GM23338 (cell line): ENCODE results near the gene DIAPH3. TPM values are rescaled to one million over a fixed set of nuclear protein-coding genes. Genes with fewer than 3 reads are reported as not detected.

Experiments used
- ATAC-seq: fragments of 200-7000 bp; cut with Tn5 transposase; 3 replicates; pipeline ENCODE4 v1.9.1; 2020
- DNase-seq: peaks from one replicate; pipeline ENCODE4 v3.0.0-alpha.2; 2015; ENCODE audit warnings: low spot score
- H2AFZ ChIP-seq: fragments of 200-600 bp; sonication (generic); 2 replicates; pipeline ENCODE4 v1.8.0; 2016; ENCODE audit warnings: antibody characterized with exemption, mild to moderate bottlenecking, moderate library complexity
- H3F3A ChIP-seq: fragments of 200-600 bp; sonication (generic); replicated peaks from 2 replicates; pipeline ENCODE4 v1.8.0; 2017; ENCODE audit warnings: antibody characterized with exemption, mixed run types, low read depth
- H3K27ac ChIP-seq: fragments of 200-600 bp; sonication (generic); 2 replicates; pipeline ENCODE4 v1.6.1; 2016; ENCODE audit warnings: low read depth
- H3K27me3 ChIP-seq: fragments of 200-600 bp; sonication (generic); 2 replicates; pipeline ENCODE4 v1.8.0; 2016; ENCODE audit warnings: mild to moderate bottlenecking, mixed run types, moderate library complexity; ENCODE audit not compliant: insufficient read depth
- H3K36me3 ChIP-seq: fragments of 200-600 bp; sonication (generic); 2 replicates; pipeline ENCODE4 v1.8.0; 2016; ENCODE audit warnings: mild to moderate bottlenecking; ENCODE audit not compliant: insufficient read depth
- H3K4me1 ChIP-seq: fragments of 200-600 bp; sonication (generic); 2 replicates; pipeline ENCODE4 v1.8.0; 2016; ENCODE audit warnings: mild to moderate bottlenecking, moderate library complexity; ENCODE audit not compliant: insufficient read depth
- H3K4me2 ChIP-seq: fragments of 200-600 bp; sonication (generic); 2 replicates; pipeline ENCODE4 v1.7.1; 2017; ENCODE audit warnings: mixed run types
- H3K4me3 ChIP-seq: fragments of 200-600 bp; sonication (generic); 2 replicates; pipeline ENCODE4 v1.6.1; 2016; ENCODE audit warnings: mixed run types
- H3K79me2 ChIP-seq: fragments of 200-600 bp; sonication (generic); replicated peaks from 2 replicates; pipeline ENCODE4 v1.8.0; 2017; ENCODE audit warnings: mild to moderate bottlenecking; ENCODE audit not compliant: insufficient read depth
- H3K9me2 ChIP-seq: fragments of 200-600 bp; sonication (generic); 2 replicates; pipeline ENCODE4 v1.8.0; 2017; ENCODE audit not compliant: insufficient read depth
- H4K20me1 ChIP-seq: fragments of 200-600 bp; sonication (generic); replicated peaks from 2 replicates; pipeline ENCODE4 v1.8.0; 2017; ENCODE audit warnings: mild to moderate bottlenecking; ENCODE audit not compliant: insufficient read depth
- H3K27ac Mint-ChIP-seq: 2 replicates; pipeline ENCODE4 v1.8.0; 2020; ENCODE audit warnings: inconsistent platforms, mild to moderate bottlenecking, moderate library complexity, mixed read lengths
- H3K27me3 Mint-ChIP-seq: 3 replicates; pipeline ENCODE4 v1.8.0; 2022; ENCODE audit warnings: low read depth, mild to moderate bottlenecking, moderate library complexity, mixed read lengths, inconsistent platforms; ENCODE audit not compliant: insufficient read depth, poor library complexity
- H3K36me3 Mint-ChIP-seq: 3 replicates; pipeline ENCODE4 v1.8.0; 2021; ENCODE audit warnings: low read depth, mild to moderate bottlenecking, inconsistent platforms, moderate library complexity, mixed read lengths
- H3K4me1 Mint-ChIP-seq: 3 replicates; pipeline ENCODE4 v1.8.0; 2020; ENCODE audit warnings: mild to moderate bottlenecking, inconsistent platforms, mixed read lengths
- H3K4me3 Mint-ChIP-seq: 3 replicates; pipeline ENCODE4 v1.8.0; 2021; ENCODE audit warnings: moderate library complexity, mild to moderate bottlenecking, inconsistent platforms, mixed read lengths
- H3K9me3 Mint-ChIP-seq: 3 replicates; pipeline ENCODE4 v1.8.0; 2020; ENCODE audit warnings: moderate library complexity, mild to moderate bottlenecking, inconsistent platforms, mixed read lengths
- CREB1 ChIP-seq: fragments of 250-450 bp; sonication (Bioruptor Pico); IDR thresholded peaks from 2 replicates; pipeline ENCODE4 v1.5.0; 2020; ENCODE audit warnings: low read depth, mild to moderate bottlenecking, moderate library complexity
- CTCF ChIP-seq, 2 experiments: fragments of 200-600 bp in 1 of 2; sonication (generic) in 1 of 2; conservative IDR thresholded peaks; 2 replicates each; pipeline versions ENCODE4 v1.5.1 to v1.6.1; 2016 to 2017; ENCODE audit warnings: antibody characterized with exemption in 2 of 2, low read depth in 2 of 2, mild to moderate bottlenecking in 2 of 2, moderate library complexity in 1 of 2
- EZH2 ChIP-seq: fragments of 200-600 bp; sonication (generic); IDR thresholded peaks from one replicate; pipeline ENCODE4 v1.8.0; 2017; ENCODE audit warnings: antibody characterized with exemption, mild to moderate bottlenecking, low read depth; ENCODE audit not compliant: unreplicated experiment
- EZH2phosphoT487 ChIP-seq: fragments of 200-600 bp; sonication (generic); IDR thresholded peaks from one replicate; pipeline ENCODE4 v1.8.1; 2018; ENCODE audit warnings: antibody characterized with exemption; ENCODE audit not compliant: unreplicated experiment
- JUNB ChIP-seq: IDR thresholded peaks from one replicate; pipeline ENCODE4 v1.6.1; 2016; ENCODE audit warnings: antibody characterized with exemption; ENCODE audit not compliant: unreplicated experiment
- NANOG ChIP-seq: IDR thresholded peaks from 2 replicates; pipeline ENCODE4 v1.6.1; 2016; ENCODE audit warnings: antibody characterized with exemption, borderline replicate concordance
- POLR2AphosphoS5 ChIP-seq: IDR thresholded peaks from 2 replicates; pipeline ENCODE4 v1.6.1; 2016; ENCODE audit warnings: antibody characterized with exemption, low read depth
- REST ChIP-seq: IDR thresholded peaks from one replicate; pipeline ENCODE4 v1.6.1; 2018; ENCODE audit warnings: antibody characterized with exemption; ENCODE audit not compliant: unreplicated experiment
- STAT1 ChIP-seq: IDR thresholded peaks from one replicate; pipeline ENCODE4 v1.6.1; 2016; ENCODE audit warnings: antibody characterized with exemption; ENCODE audit not compliant: unreplicated experiment
- ZNF114 ChIP-seq: fragments of 250-450 bp; sonication (Bioruptor Pico); IDR thresholded peaks from 2 replicates; pipeline ENCODE4 v1.5.0; 2020; ENCODE audit warnings: mild to moderate bottlenecking, moderate library complexity
- ZNF331 ChIP-seq: fragments of 250-450 bp; sonication (Bioruptor Pico); IDR thresholded peaks from 2 replicates; pipeline ENCODE4 v1.5.0; 2020; ENCODE audit warnings: low read depth, mild to moderate bottlenecking, moderate library complexity
- polyA plus RNA-seq: library from polyadenylated mRNA; unstranded; fragments of >200 nt; fragmentation: Nextera tagmentation; extraction: Ambion mirVana; gene quantifications from 2 replicates; pipeline ENCODE4 v1.2.1, GENCODE V29; 2016
- total RNA-seq: library from RNA; depleted of rRNA; stranded (reverse); fragments of >200 nt; shearing (Covaris generic); gene quantifications from 2 replicates; pipeline ENCODE4 v1.2.3, GENCODE V29; 2014
- TF ChIP-seq, protein P1 (sequence below): IDR thresholded peaks from 2 replicates; pipeline ENCODE4 v1.6.1; 2016; ENCODE audit warnings: antibody characterized with exemption
- TF ChIP-seq, protein P2 (sequence below): fragments of 250-450 bp; sonication (Bioruptor Pico); IDR thresholded peaks from 2 replicates; pipeline ENCODE4 v1.5.0; 2020; ENCODE audit warnings: mild to moderate bottlenecking, moderate library complexity

The DIAPH3 gene
- total and polyA plus RNA-seq, 2 experiments from 2014 or later = 23.4 to 30.2 TPM

- no peak overlapping the region for H3K4me3 ChIP-seq
- peak; percentile 30; the same call in 1 of the 3 replicates for ATAC-seq
- H3K79me2 ChIP-seq = no peaks in the 10 kb centered on the region
- Mint-ChIP-seq H3K27ac (no peak overlapping the region), H3K36me3 (peaks cover 3% of the 10 kb centered on the region), H3K9me3 (no peaks in the 10 kb centered on the region), H3K4me3 (no peak overlapping the region), H3K4me1 (no peaks in the 10 kb centered on the region), H3K27me3 (no peaks in the 10 kb centered on the region)
- H3K27me3 ChIP-seq = no peaks in the 10 kb centered on the region
- DNase-seq = no peak
- H3K4me1 ChIP-seq = peaks cover 4% of the 10 kb centered on the region; the same call in 1 of the 2 replicates
- H3K4me2 ChIP-seq = no peak overlapping the region
- no peak overlapping the region for H3K27ac ChIP-seq
- H3F3A ChIP-seq = no peaks in the 10 kb centered on the region
- no peaks in the 10 kb centered on the region for H3K9me2 ChIP-seq
- no peaks in the 10 kb centered on the region for H4K20me1 ChIP-seq
- H3K36me3 ChIP-seq = no peaks in the 10 kb centered on the region
- TF ChIP-seq, protein P1, sequence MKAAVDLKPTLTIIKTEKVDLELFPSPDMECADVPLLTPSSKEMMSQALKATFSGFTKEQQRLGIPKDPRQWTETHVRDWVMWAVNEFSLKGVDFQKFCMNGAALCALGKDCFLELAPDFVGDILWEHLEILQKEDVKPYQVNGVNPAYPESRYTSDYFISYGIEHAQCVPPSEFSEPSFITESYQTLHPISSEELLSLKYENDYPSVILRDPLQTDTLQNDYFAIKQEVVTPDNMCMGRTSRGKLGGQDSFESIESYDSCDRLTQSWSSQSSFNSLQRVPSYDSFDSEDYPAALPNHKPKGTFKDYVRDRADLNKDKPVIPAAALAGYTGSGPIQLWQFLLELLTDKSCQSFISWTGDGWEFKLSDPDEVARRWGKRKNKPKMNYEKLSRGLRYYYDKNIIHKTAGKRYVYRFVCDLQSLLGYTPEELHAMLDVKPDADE = no peak
- TF ChIP-seq ZNF331 (no peak), REST (no peak), JUNB (no peak), POLR2AphosphoS5 (no peak), CREB1 (CRISPR knock-in tag) (no peak), CTCF (conservative IDR thresholded peaks at IDR 0.05; ENCODE audit: low read depth in 2 of 2) (no peak), ZNF114 (CRISPR knock-in tag) (no peak), NANOG (no peak), EZH2 (no peak), STAT1 (no peak), EZH2phosphoT487 (no peak)
- TF ChIP-seq, protein P2, sequence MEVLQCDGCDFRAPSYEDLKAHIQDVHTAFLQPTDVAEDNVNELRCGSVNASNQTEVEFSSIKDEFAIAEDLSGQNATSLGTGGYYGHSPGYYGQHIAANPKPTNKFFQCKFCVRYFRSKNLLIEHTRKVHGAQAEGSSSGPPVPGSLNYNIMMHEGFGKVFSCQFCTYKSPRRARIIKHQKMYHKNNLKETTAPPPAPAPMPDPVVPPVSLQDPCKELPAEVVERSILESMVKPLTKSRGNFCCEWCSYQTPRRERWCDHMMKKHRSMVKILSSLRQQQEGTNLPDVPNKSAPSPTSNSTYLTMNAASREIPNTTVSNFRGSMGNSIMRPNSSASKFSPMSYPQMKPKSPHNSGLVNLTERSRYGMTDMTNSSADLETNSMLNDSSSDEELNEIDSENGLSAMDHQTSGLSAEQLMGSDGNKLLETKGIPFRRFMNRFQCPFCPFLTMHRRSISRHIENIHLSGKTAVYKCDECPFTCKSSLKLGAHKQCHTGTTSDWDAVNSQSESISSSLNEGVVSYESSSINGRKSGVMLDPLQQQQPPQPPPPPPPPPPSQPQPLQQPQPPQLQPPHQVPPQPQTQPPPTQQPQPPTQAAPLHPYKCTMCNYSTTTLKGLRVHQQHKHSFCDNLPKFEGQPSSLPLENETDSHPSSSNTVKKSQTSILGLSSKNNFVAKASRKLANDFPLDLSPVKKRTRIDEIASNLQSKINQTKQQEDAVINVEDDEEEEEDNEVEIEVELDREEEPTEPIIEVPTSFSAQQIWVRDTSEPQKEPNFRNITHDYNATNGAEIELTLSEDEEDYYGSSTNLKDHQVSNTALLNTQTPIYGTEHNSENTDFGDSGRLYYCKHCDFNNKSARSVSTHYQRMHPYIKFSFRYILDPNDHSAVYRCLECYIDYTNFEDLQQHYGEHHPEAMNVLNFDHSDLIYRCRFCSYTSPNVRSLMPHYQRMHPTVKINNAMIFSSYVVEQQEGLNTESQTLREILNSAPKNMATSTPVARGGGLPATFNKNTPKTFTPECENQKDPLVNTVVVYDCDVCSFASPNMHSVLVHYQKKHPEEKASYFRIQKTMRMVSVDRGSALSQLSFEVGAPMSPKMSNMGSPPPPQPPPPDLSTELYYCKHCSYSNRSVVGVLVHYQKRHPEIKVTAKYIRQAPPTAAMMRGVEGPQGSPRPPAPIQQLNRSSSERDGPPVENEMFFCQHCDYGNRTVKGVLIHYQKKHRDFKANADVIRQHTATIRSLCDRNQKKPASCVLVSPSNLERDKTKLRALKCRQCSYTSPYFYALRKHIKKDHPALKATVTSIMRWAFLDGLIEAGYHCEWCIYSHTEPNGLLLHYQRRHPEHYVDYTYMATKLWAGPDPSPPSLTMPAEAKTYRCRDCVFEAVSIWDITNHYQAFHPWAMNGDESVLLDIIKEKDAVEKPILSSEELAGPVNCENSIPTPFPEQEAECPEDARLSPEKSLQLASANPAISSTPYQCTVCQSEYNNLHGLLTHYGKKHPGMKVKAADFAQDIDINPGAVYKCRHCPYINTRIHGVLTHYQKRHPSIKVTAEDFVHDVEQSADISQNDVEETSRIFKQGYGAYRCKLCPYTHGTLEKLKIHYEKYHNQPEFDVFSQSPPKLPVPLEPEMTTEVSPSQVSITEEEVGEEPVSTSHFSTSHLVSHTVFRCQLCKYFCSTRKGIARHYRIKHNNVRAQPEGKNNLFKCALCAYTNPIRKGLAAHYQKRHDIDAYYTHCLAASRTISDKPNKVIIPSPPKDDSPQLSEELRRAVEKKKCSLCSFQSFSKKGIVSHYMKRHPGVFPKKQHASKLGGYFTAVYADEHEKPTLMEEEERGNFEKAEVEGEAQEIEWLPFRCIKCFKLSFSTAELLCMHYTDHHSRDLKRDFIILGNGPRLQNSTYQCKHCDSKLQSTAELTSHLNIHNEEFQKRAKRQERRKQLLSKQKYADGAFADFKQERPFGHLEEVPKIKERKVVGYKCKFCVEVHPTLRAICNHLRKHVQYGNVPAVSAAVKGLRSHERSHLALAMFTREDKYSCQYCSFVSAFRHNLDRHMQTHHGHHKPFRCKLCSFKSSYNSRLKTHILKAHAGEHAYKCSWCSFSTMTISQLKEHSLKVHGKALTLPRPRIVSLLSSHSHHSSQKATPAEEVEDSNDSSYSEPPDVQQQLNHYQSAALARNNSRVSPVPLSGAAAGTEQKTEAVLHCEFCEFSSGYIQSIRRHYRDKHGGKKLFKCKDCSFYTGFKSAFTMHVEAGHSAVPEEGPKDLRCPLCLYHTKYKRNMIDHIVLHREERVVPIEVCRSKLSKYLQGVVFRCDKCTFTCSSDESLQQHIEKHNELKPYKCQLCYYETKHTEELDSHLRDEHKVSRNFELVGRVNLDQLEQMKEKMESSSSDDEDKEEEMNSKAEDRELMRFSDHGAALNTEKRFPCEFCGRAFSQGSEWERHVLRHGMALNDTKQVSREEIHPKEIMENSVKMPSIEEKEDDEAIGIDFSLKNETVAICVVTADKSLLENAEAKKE (CRISPR knock-in tag) = no peak
- H2AFZ ChIP-seq = no peak overlapping the region
Measured at GRCh38 chr13:59658027-59658737, 505.5 kb downstream of the DIAPH3 start.
